ENCODE data around the gene TALDO1. TPM values are rescaled to one million over a fixed set of nuclear protein-coding genes. Genes with fewer than 3 reads are reported as not detected.

The TALDO1 gene
- total RNA-seq, 1 experiment from 2014 or later, result 1,416 TPM

- DNase-seq (ENCODE audit: low read depth), result no peak
- in situ Hi-C loops (cut with HindIII; ENCODE audit: low pct_unique_long_range_greater_than_20kb, low sequenced_read_pairs), result no loop called here
Measured at GRCh38 chr11:763549-764321, 16.5 kb downstream of the TALDO1 start.

- in situ Hi-C loops (cut with HindIII; ENCODE audit: low pct_unique_long_range_greater_than_20kb, low sequenced_read_pairs), result no loop called here
Measured at GRCh38 chr11:764322-765024, 17.2 kb downstream of the TALDO1 start.

GRCh38 chr11:765025-765801 lies 17.9 kb downstream of the TALDO1 start:
- peak; percentile 63 for DNase-seq (ENCODE audit: low read depth)
- in situ Hi-C loops (cut with HindIII; ENCODE audit: low pct_unique_long_range_greater_than_20kb, low sequenced_read_pairs), result no loop called here

More at GRCh38 chr11:764322-765024, 17.2 kb downstream of the TALDO1 start:
- DNase-seq (ENCODE audit: low read depth), result peak; percentile 12

GRCh38 chr11:765802-766091 lies 18.5 kb downstream of the TALDO1 start:
- in situ Hi-C loops (cut with HindIII; ENCODE audit: low pct_unique_long_range_greater_than_20kb, low sequenced_read_pairs), result no loop called here
- no peak for DNase-seq (ENCODE audit: low read depth)

- in situ Hi-C loops (cut with HindIII; ENCODE audit: low pct_unique_long_range_greater_than_20kb, low sequenced_read_pairs), result no loop called here
- DNase-seq (ENCODE audit: low read depth), result no peak
Measured at GRCh38 chr11:766106-766935, 19.1 kb downstream of the TALDO1 start.

- in situ Hi-C loops (cut with HindIII; ENCODE audit: low pct_unique_long_range_greater_than_20kb, low sequenced_read_pairs), result no loop called here
Measured at GRCh38 chr11:766936-767210, 19.6 kb downstream of the TALDO1 start.

GRCh38 chr11:767238-767637 lies 20.0 kb downstream of the TALDO1 start:
- in situ Hi-C loops (cut with HindIII; ENCODE audit: low pct_unique_long_range_greater_than_20kb, low sequenced_read_pairs), result no loop called here

More at GRCh38 chr11:766936-767210, 19.6 kb downstream of the TALDO1 start:
- DNase-seq (ENCODE audit: low read depth), result no peak

GRCh38 chr11:769887-770641 lies 22.8 kb downstream of the TALDO1 start:
- in situ Hi-C loops (cut with HindIII; ENCODE audit: low pct_unique_long_range_greater_than_20kb, low sequenced_read_pairs), result no loop called here
- DNase-seq (ENCODE audit: low read depth), result no peak

More at GRCh38 chr11:767238-767637, 20.0 kb downstream of the TALDO1 start:
- DNase-seq (ENCODE audit: low read depth), result no peak

- in situ Hi-C loops (cut with HindIII; ENCODE audit: low pct_unique_long_range_greater_than_20kb, low sequenced_read_pairs), result no loop called here
Measured at GRCh38 chr11:770642-771616, 23.7 kb downstream of the TALDO1 start.

GRCh38 chr11:771617-772204 lies 24.4 kb downstream of the TALDO1 start:
- in situ Hi-C loops (cut with HindIII; ENCODE audit: low pct_unique_long_range_greater_than_20kb, low sequenced_read_pairs), result no loop called here
- no peak for DNase-seq (ENCODE audit: low read depth)

More at GRCh38 chr11:770642-771616, 23.7 kb downstream of the TALDO1 start:
- DNase-seq (ENCODE audit: low read depth), result no peak

- DNase-seq (ENCODE audit: low read depth), result no peak
- in situ Hi-C loops (cut with HindIII; ENCODE audit: low pct_unique_long_range_greater_than_20kb, low sequenced_read_pairs), result no loop called here
Measured at GRCh38 chr11:772429-773390, 25.4 kb downstream of the TALDO1 start.

GRCh38 chr11:773425-773824 lies 26.2 kb downstream of the TALDO1 start:
- in situ Hi-C loops (cut with HindIII; ENCODE audit: low pct_unique_long_range_greater_than_20kb, low sequenced_read_pairs), result no loop called here
- DNase-seq (ENCODE audit: low read depth), result no peak

GRCh38 chr11:773830-774229 lies 26.6 kb downstream of the TALDO1 start:
- no peak for DNase-seq (ENCODE audit: low read depth)
- in situ Hi-C loops (cut with HindIII; ENCODE audit: low pct_unique_long_range_greater_than_20kb, low sequenced_read_pairs), result no loop called here

GRCh38 chr11:774873-775592 lies 27.8 kb downstream of the TALDO1 start:
- in situ Hi-C loops (cut with HindIII; ENCODE audit: low pct_unique_long_range_greater_than_20kb, low sequenced_read_pairs), result no loop called here
- no peak for DNase-seq (ENCODE audit: low read depth)

GRCh38 chr11:776263-776560 lies 28.9 kb downstream of the TALDO1 start:
- in situ Hi-C loops (cut with HindIII; ENCODE audit: low pct_unique_long_range_greater_than_20kb, low sequenced_read_pairs), result no loop called here

More at GRCh38 chr11:776263-776560, 28.9 kb downstream of the TALDO1 start:
- DNase-seq (ENCODE audit: low read depth), result no peak

Data from Caki2 (cell line).